Pancreas (tissue), 10 donors: ENCODE data around the gene REC8. TPM values are rescaled to one million over a fixed set of nuclear protein-coding genes. Genes with fewer than 3 reads are reported as not detected.

Experiments
- ATAC-seq, 4 donors: fragments of 200-7000 bp; cut with Tn5 transposase; one replicate each; pipeline versions ENCODE4 v1.8.0 to v1.9.1; 2020; ENCODE audit warnings: mild to moderate bottlenecking in 4 of 4, moderate library complexity in 4 of 4
- DNase-seq, 6 donors: peaks; one replicate each; pipeline ENCODE4 v3.0.0-alpha.2; 2020
- FAIRE-seq: peaks from 2 replicates; lab custom pipeline; 2012; peaks lifted over from hg19 to GRCh38; lab: Jason Lieb, UNC
- H3K27ac ChIP-seq, 4 donors: fragments of 200-600 bp; sonication (generic); 1 replicate in 3 of 4; 2 replicates in 1 of 4; pipeline versions ENCODE4 v1.5.0 to v1.8.0; 2020
- H3K27me3 ChIP-seq, 4 donors: fragments of 200-600 bp; one replicate each; pipeline ENCODE4 v1.8.0; 2021
- H3K36me3 ChIP-seq, 3 donors: fragments of 200-600 bp; sonication (generic) in 1 of 3; one replicate each; pipeline versions ENCODE4 v1.5.0 to v1.8.0; 2020 to 2021
- H3K4me1 ChIP-seq, 3 donors: fragments of 200-600 bp; one replicate each; pipeline ENCODE4 v1.8.0; 2021
- H3K4me3 ChIP-seq, 4 donors: fragments of 200-600 bp; sonication (generic) in 2 of 4; one replicate each; pipeline versions ENCODE4 v1.5.0 to v1.8.0; 2020 to 2021
- H3K9me3 ChIP-seq, 4 donors: fragments of 200-600 bp; one replicate each; pipeline ENCODE4 v1.8.0; 2021
- WGBS, 2 donors: extraction: QIAGEN DNeasy Blood & Tissue Kit; methylation state at CpG; one replicate each; pipeline ENCODE4 v1.1.7; 2013; 5-methylcytosine and 5-hydroxymethylcytosine counted together
- intact Hi-C, 3 donors: fragments of 100-400 bp; cut with DNase I; formaldehyde crosslinking; loops; one replicate each; pipeline versions ENCODE4 v1.11.1 to v1.14.2; 2022
- polyA plus RNA-seq, 2 donors: library from polyadenylated mRNA; stranded (reverse); fragments of 200-250 nt; gene quantifications; one replicate each; pipeline ENCODE4 v1.2.3, GENCODE V29; 2013
- total RNA-seq, 6 donors: library from RNA; stranded (reverse); fragmentation: NEBNext Ultra II Directional in 4 of 6; extraction: Animal tissue kit (Norgen Biotek cat#: 25700) in 4 of 6; gene quantifications; one replicate each; pipeline versions ENCODE4 v1.2.1 to v1.2.4, GENCODE V29; 2021 to 2023
- TF ChIP-seq, protein P1 (sequence below), 4 donors: fragments of 200-600 bp; sonication (generic) in 3 of 4; IDR thresholded peaks; one replicate each; pipeline versions ENCODE4 v1.5.0 to v1.8.0; 2021; ENCODE audit warnings: antibody characterized with exemption in 4 of 4
- donor health status: healthy with polysubstance abuse.
- donor health status: DM: no; HTN: no; CAD: no; lungs with moderate emphysema.
- donor health status: DM: no; HTN: no; CAD: no.
- donor health status: control.
- donor health status: control.
- donor health status: Bipolar disorder and iron deficiency.
- donor health status: DM: yes; HTN: yes; CAD: no.
- donor health status: DM: no; HTN: no; CAD: no.
- donor health status: DM: no; HTN: no; CAD: no.
- donor health status: DM: yes; HTN: yes; CAD: no.

REC8 gene
- total and polyA plus RNA-seq, 8 donors: 3.5 to 41.1 (median 5.1) TPM

DNA sequence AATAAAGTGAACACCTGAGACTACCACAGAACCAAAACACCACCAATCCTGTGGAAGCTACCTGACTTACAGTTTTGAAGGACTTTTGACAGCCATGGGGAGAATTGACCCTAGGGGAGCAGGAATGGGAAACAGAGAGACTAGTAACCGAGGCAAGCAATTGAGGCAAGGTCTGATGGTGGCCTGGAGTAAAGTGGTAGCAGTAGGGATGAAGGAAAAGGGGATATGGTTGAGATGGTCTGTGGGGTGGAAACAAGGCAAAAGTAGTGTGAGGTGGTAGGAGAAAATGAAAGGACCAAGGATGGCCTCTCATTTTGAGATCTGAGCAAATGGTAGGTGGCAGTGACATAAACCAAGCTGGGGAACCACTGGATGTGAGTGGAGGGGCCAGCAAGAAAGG, 15.0 kb upstream of the REC8 start:
- H3K4me1 ChIP-seq: peaks cover 0 to 6% (median 0%) of the 10 kb centered on the region in 3 donors
- WGBS, 2 donors: 92 to 93% methylated on average over 1 of the region's 1 CpG
- DNase-seq: no peak
- H3K36me3 ChIP-seq: peaks cover 8 to 50% (median 23%) of the 10 kb centered on the region in 3 donors
- no peak overlapping the region for H3K4me3 ChIP-seq
- FAIRE-seq: no peak
- intact Hi-C loops: no loop called here
- H3K27ac ChIP-seq: no peak overlapping the region
- H3K27me3 ChIP-seq: no peaks in the 10 kb centered on the region
- TF ChIP-seq, protein P1, sequence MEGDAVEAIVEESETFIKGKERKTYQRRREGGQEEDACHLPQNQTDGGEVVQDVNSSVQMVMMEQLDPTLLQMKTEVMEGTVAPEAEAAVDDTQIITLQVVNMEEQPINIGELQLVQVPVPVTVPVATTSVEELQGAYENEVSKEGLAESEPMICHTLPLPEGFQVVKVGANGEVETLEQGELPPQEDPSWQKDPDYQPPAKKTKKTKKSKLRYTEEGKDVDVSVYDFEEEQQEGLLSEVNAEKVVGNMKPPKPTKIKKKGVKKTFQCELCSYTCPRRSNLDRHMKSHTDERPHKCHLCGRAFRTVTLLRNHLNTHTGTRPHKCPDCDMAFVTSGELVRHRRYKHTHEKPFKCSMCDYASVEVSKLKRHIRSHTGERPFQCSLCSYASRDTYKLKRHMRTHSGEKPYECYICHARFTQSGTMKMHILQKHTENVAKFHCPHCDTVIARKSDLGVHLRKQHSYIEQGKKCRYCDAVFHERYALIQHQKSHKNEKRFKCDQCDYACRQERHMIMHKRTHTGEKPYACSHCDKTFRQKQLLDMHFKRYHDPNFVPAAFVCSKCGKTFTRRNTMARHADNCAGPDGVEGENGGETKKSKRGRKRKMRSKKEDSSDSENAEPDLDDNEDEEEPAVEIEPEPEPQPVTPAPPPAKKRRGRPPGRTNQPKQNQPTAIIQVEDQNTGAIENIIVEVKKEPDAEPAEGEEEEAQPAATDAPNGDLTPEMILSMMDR (IDR thresholded peaks at IDR 0.05): no peak
- no peaks in the 10 kb centered on the region for H3K9me3 ChIP-seq
- ATAC-seq: no peak

DNA sequence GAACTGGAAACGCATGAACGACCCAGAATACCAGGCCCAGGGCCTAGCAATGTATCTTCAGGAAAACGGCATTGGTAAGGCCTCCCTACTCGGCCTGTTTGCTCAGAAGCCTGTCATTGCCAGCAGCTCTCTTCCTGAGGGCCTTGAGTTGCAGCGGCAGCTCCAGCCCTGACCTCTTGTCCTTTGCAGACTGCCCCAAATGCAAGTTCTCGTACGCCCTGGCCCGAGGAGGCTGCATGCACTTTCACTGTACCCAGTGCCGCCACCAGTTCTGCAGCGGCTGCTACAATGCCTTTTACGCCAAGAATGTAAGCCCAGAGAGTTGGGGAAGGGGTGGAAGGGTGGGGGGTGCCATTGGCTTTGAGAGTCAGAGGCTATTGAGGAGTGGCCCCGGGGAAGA, 14.5 kb upstream of the REC8 start:
- no peak overlapping the region for H3K4me3 ChIP-seq
- DNase-seq (peak in 1 of 6 donors; percentile 35), FAIRE-seq (no peak), ATAC-seq (no peak)
- TF ChIP-seq, protein P1 (IDR thresholded peaks at IDR 0.05): no peak
- peaks cover 0 to 11% (median 0%) of the 10 kb centered on the region in 3 donors for H3K4me1 ChIP-seq
- no peaks in the 10 kb centered on the region for H3K27me3 ChIP-seq
- WGBS, 2 donors: 88 to 94% methylated on average over 12 of the region's 12 CpGs
- H3K27ac ChIP-seq: no peak overlapping the region
- H3K9me3 ChIP-seq: no peaks in the 10 kb centered on the region
- H3K36me3 ChIP-seq: peaks cover 8 to 48% (median 22%) of the 10 kb centered on the region in 3 donors
- intact Hi-C loops: no loop called here

DNA sequence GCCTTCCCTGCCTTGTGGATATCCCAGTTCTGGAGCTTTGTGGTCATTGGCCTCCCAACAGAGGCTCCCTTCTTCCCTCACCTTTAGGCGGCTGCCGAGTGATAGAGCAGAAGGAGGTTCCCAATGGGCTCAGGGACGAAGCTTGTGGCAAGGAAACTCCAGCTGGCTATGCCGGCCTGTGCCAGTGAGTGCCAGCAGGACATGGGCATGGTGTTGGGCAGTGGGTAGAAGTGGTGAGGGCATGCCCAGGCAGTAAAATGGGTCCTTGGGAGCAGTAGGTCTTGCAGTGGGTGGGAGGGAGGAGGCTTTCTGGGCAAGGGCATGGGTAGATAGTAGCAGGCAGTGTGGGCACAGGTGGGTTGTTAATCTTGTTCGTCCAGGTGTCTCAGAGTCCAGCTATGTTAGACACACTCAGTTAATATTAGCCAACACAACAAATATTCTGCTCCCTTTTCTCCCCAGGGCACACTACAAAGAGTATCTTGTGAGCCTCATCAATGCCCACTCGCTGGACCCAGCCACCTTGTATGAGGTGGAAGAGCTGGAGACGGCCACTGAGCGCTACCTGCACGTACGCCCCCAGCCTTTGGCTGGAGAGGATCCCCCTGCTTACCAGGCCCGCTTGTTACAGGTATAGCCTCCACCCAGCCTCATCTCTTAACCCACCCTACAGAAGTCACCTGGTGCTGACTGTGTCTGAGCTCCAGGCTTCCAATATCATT, 11.9 kb upstream of the REC8 start:
- no peak overlapping the region for H3K4me3 ChIP-seq
- intact Hi-C loops: no loop called here
- no peaks in the 10 kb centered on the region for H3K27me3 ChIP-seq
- peaks cover 0 to 19% (median 0%) of the 10 kb centered on the region in 3 donors for H3K4me1 ChIP-seq
- DNase-seq (peak in 1 of 6 donors; percentile 44), ATAC-seq (no peak), FAIRE-seq (no peak)
- no peaks in the 10 kb centered on the region for H3K9me3 ChIP-seq
- peak overlapping the region; percentile 71 to 92 (median 82) for H3K27ac ChIP-seq
- H3K36me3 ChIP-seq: peaks cover 13 to 54% (median 28%) of the 10 kb centered on the region in 3 donors
- TF ChIP-seq, protein P1 (IDR thresholded peaks at IDR 0.05): no peak
- 73 to 80% methylated on average over 11 of the region's 11 CpGs for WGBS, 2 donors

- TF ChIP-seq, protein P1 (IDR thresholded peaks at IDR 0.05): no peak
- DNase-seq: no peak
- 87% methylated on average over 4 of the region's 4 CpGs for WGBS, 2 donors
These were observed 11.4 kb upstream of the REC8 start for GRCh38 chr14:24160499-24160849.

More at GRCh38 chr14:24160499-24160849, 11.4 kb upstream of the REC8 start:
- H3K27ac ChIP-seq: peak overlapping the region; percentile 71 to 92 (median 82)
- peaks cover 0 to 19% (median 0%) of the 10 kb centered on the region in 3 donors for H3K4me1 ChIP-seq
- no peak overlapping the region for H3K4me3 ChIP-seq
- ATAC-seq (no peak), FAIRE-seq (no peak)
- H3K36me3 ChIP-seq: peaks cover 10 to 54% (median 26%) of the 10 kb centered on the region in 3 donors
- intact Hi-C loops: no loop called here
- no peaks in the 10 kb centered on the region for H3K9me3 ChIP-seq
- H3K27me3 ChIP-seq: no peaks in the 10 kb centered on the region
